NCI-H460 (cell line): ENCODE data around the gene CD200R1L. TPM values are rescaled to one million over a fixed set of nuclear protein-coding genes. Genes with fewer than 3 reads are reported as not detected.
"Not testable (repeated sequence)": the region's sequence is repeated elsewhere in the genome, so short reads cannot be mapped to it uniquely, and the experiment has no call there.

Experiments used
- DNase-seq: peaks from one replicate; pipeline ENCODE4 v3.0.0-alpha.2; 2016; ENCODE audit warnings: low read depth; ENCODE audit errors: extremely low read depth
- polyA plus RNA-seq: library from polyadenylated mRNA; depleted of rRNA; stranded (reverse); fragments of >200 nt; gene quantifications from 2 replicates; pipeline ENCODE4 v1.2.3, GENCODE V29; 2014; cell fraction: nucleus; rRNA removed
- total RNA-seq: library from RNA; depleted of rRNA; stranded (reverse); fragments of >200 nt; shearing (Covaris generic); gene quantifications from 2 replicates; pipeline ENCODE4 v1.2.3, GENCODE V29; 2014; rRNA removed

The CD200R1L gene, protein sequence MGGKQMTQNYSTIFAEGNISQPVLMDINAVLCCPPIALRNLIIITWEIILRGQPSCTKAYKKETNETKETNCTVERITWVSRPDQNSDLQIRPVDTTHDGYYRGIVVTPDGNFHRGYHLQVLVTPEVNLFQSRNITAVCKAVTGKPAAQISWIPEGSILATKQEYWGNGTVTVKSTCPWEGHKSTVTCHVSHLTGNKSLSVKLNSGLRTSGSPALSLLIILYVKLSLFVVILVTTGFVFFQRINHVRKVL
- not detected in 2 replicates for total RNA-seq
- polyA plus RNA-seq: not detected in 2 replicates

DNA sequence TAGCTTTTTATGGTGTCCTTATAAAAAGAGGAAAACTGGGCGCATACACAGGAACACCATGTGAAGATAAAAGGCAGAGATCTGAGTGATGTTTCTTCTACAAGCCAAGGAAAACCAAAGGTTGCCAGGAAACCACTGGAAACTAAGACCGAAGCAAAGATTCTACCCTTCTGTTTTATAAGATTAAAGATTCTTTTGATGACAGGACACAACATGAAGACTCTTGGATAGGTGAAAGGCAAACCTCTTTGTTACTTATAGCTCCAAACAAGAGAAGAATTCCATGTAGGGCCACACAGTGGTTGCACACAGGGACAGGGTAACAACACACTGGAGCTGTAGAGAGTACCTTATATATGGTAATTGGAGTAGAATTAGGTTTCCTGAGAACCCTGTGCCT, at the start of gene CD200R1L:
Gene CD200R1L, minus strand, starts transcription at position 101 of the 400 bp plus-strand sequence. CDS start 17,497 bp downstream, outside the sequence.
- no peak for DNase-seq

DNA sequence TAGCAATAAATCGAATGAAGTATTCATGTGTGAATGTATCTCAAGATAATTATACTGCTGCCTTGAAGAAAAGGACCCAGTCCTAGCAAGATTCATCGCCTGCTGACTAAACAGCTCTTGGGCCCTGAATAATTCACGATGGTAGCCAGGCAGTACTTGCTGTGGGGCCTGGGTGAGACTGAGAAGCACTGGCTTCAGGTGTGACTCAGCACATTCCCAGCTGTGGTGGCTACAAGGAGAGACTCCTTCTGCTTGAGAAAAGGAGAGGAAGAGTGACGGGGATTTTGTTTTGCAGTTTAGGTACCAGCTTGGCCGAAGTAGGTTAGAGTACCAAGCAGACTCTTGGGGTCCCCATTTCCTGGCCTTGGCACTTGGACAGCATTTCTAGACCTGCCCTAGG, 47.6 kb upstream of the CD200R1L start:
- DNase-seq: peak; percentile 19

GRCh38 chr3:112889357-112889756, 42.7 kb upstream of the CD200R1L start:
- no peak for DNase-seq

- DNase-seq: no peak
Observed at GRCh38 chr3:112888381-112889085, 41.9 kb upstream of the CD200R1L start.

DNA sequence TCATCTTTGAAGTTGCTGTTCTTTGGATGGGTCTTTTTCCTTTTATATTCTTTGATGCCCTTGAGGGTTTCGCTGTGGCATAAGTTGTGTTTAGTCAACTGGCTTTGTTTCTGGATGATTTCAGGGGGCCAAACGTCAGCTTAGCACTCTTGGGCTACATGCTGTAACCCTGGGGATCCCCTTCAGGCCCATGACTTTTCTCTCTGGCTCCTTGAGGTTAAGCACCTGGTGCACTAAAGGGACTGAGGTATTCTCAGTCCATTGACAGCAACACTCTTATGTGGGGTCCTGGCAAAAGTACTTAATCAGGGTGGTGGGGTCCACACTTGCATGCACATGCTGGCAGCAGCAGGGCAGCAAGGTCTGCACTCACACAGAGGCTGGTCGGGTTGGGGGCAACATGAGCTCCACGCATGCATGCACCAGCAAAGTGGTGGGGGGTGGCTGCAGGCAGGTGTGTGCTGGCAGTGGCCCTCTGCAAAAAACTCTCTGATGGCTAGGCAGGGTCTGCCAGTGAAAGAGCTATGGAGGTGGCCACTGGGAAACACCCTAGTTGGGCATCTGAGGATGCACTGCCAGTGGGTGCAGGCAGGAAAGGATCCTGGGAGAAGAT, 38.1 kb upstream of the CD200R1L start:
- DNase-seq: no peak

- DNase-seq: no peak
Observed at GRCh38 chr3:112881891-112882290, 35.2 kb upstream of the CD200R1L start.

DNA sequence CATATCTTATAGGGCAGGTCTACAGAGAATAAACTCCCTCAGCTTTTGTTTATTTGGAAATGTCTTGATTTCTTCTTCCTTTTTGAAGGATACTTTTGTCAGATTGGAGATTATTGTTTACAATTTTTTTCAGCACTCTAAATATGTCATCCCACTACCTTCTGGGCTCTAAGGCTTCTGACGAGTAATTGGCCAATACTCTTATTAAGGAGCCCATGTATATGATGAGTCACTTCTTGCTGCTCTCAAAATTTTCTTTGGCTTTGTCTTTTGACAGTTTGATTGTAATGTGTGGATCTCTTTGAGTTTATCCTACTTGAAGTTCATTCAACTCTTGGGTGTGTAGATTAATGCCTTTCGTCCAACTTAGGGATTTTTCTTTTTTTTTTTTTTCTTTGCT, 28.9 kb upstream of the CD200R1L start:
- DNase-seq: no peak

GRCh38 chr3:112874725-112875124, 28.1 kb upstream of the CD200R1L start:
- DNase-seq: no peak

DNA sequence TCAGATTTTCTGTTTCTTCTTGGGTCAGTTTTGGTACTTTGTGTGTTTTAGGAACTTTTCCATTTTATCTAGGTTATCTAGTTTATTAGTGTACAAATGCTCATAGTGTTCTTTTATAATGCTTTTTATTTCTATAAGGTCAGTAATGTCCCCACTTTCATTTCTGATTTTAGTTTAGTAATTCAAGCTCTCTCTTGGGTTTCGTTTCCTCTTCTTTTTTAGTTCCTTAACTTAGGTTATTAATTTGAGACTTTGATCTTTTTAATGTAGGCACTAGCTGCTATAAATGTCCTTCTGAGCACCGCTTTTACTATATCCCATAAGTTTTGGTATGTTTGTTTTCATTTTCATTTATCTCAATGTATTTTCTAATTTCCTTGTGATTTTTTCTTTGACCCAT, 27.0 kb upstream of the CD200R1L start:
- DNase-seq: no peak

DNA sequence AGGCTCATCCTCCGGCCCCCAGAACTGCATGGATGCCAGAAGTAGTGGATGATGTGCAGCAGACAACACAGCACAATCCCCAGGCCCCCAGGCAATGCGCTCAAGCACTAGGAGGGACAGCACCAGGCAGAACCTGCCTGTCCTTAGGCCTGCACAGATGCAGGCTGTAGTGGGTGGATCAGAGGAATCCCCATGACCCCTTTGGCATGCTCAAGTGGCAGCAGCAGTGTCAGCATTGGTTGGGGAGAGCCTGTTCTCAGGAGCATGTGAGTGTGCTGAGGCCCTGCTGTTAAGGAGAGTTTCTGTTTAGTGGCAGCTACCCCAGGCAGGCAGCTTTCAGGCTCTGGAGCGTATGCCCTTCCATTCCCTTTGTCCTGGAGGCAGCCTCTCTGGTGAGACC, 25.1 kb upstream of the CD200R1L start:
- DNase-seq: no peak

DNA sequence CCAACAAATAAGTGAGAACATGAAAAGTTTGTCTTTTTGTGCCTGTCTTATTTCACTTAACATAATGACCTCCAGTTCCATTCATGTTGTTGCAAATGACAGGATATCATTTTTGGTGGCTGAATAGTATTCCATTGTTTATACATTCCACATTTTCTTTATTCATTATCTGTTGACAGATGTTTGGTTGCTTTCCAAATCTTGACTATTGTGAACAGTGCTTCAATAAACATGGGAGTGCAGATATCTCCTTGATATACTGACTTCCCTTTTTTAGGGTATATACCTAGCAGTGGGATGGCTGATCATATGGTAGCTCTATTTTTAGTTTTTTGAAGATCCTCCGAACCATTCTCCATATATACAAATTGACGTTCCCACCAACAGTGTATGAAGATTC, 19.1 kb upstream of the CD200R1L start:
- no peak for DNase-seq

DNA sequence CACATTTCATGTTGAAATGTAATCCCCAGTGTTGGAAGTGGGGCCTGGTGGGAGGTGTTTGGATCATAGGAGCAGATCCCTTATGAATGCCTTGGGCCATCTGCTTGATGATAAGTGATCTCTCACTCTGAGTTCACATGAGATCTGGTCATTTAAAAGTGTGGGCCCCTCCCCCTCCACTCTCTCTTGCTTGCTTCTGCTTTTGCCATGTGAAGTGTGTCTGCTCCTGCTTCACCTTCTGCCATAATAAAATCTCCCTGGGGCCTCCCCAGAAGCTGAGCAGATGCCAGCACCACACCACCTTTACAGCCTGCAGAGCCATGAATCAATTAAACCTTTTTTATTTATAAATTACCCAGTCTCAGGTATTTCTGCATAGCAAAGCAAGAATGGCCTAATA, 14.2 kb upstream of the CD200R1L start:
- DNase-seq: no peak

DNA sequence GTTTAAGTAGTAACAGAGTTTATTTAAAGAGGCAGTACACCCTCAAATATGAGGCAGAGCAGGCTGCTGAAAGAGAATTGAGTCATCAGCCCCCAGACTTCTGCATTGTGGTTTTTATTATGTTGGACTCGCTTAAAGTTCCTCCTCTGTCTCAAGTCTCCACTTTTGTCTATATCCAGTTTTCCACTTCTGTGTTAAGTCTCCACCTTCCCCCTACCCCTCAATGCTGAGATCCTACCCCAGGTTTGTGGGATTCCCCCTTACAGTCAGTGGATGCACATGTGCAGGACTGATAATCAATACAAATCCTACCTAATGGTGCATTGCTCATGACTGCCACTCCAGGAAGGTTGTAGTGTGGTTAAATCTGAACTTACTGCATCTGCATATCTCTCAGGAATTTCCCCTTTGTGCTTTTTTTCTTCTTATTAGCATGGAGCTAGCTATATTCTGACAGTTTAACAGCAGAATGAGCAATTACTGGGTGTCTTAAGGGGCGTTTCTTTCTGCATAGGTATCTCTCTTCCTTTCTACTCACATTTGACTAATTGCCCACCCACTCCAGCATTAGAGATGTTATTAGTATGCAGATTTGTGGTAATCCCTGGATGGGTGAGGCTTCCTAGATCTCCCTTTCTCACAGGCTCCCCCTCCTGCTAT, 11.9 kb upstream of the CD200R1L start:
- no peak for DNase-seq

- no peak for DNase-seq
Observed at GRCh38 chr3:112857526-112857925, 10.9 kb upstream of the CD200R1L start.

DNA sequence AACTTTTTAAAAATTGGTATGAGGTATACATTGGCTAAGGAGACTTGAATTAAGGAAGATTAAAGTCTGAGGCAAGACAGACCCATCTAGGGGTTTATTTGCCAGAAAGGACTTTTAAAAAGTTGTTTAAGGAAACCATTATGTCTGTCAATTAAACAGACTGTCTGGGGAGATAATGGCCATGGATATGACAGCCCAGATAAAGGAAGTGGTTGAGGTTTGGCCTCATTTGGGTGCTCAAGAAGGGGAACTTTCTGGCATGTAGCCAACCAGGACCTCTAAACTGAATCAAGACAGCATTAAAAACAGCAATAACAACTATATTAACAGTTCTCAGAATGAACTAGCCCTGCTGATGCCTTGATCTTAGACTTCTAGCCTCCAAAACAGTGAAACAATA, 9.9 kb upstream of the CD200R1L start:
- DNase-seq: no peak

DNA sequence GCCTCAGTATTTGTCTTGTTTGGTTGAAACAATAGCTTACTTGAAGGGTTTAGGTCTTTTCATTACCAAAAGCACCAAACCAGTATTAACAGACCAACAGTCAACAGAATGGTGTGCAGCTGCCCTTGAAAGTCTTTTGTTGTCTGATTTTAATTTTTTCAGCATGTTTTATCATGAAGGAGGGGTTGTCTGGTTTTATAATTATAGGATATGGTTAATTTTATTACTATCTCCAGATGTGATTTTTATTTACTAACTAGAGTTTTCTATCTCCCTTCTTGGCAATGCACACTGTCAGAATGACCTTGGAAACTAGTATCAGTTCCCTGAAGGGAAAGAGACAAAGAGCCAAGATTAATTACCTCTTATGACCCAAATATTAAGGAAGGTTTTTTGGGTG, 9.2 kb upstream of the CD200R1L start:
- no peak for DNase-seq

DNA sequence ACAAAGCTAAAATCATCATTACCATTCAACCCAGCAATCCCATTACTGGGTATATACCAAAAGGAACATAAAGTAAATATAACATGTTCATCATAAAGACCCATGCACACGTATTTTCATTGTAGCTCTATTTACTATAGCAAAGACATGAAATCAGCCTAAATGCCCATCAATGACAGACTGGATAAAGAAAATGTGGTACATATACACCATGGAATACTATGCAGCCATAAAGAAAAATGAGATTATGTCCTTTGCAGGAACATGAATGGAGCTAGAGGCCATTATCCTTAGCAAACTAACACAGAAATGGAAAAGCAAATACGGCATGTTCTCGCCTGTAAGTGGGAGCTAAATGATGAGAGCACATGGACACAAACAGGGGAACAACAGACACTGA, 8.4 kb upstream of the CD200R1L start:
- not testable (repeated sequence) for DNase-seq

DNA sequence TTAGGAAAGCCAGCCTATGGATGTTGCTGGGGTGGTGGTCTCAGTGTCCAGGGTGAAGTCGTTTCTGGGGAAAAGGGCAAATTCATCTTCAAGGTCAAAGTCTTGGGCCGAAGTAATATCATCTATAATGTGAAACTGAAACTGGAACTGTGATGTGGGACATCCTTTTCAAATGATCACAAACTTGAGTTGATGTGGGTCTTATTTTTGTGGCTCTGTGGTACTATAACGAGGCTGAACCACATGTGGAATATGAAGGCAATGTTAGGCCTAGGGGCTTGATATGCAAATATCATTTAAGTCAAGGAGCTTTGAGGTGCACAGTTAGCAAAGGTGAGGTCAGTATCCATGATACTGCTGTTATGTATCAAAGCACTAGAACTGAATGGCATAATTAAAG, 1.5 kb upstream of the CD200R1L start:
- DNase-seq: no peak

GRCh38 chr3:112847692-112848091, 1.0 kb upstream of the CD200R1L start:
- no peak for DNase-seq

DNA sequence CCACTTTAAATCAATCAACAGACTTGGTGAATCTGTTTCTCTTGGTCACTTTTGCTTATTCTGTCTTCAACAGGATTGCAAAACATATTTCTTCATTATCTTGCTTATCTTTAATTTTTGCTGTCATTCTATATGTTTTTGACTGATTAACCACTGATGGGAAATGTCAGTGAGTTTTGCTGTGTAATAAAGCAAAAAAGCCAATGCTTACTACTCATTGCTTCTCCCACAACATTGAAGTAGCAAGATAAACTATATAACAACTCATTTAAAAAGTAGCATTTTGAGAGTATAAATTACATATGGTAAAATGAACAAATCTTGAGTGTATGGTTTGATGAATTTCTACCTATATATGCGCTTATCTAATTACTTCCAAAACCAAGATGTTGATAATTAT, 892 bp downstream of the CD200R1L start:
- DNase-seq: no peak

DNA sequence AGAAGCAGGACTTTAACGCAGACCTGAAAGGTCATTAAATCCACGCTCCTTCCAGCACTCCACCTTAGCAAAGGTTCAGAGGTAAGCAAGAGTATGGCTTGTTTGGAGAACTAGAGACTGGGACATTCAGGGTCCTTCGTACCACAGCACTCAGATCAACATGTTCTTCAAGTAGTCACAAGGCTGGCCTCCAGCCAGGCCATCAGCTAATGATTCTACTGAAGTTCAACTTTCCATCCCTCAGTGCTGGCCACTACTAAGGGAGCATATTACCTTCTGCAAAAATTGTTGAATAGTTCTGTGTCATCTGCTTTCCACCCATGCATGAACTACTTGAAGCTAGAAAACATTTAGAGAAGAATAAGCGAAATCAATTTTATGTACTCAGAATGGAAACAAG, 17.6 kb downstream of the CD200R1L start:
- DNase-seq: no peak
